Caco-2 (cell line): Measurements from ENCODE around the gene SYN1. TPM values are rescaled to one million over a fixed set of nuclear protein-coding genes. Genes with fewer than 3 reads are reported as not detected.

Source experiments
- BruUV-seq: library from RNA; stranded (reverse); fragments of 400-500 nt; replicated peaks from 2 replicates; lab custom pipeline; 2021; lab: Mats Ljungman, UMichigan
- CTCF ChIA-PET: fragments of 300-600 bp; sonication (Branson Sonifier 250); formaldehyde crosslinking; loops from one replicate; lab custom pipeline; 2022; ENCODE audit warnings: antibody characterized with exemption; lab: Charles Lee
- POLR2A ChIA-PET: fragments of 300-600 bp; sonication (Branson Sonifier 250); formaldehyde crosslinking; loops from one replicate; lab custom pipeline; 2022; ENCODE audit warnings: antibody characterized with exemption; lab: Charles Lee
- DNase-seq, 2 experiments: peaks; one replicate each; pipeline versions ENCODE4 v3.0.0 to v3.0.0-alpha.2; 2020 to 2022
- H3K27me3 ChIP-seq: replicated peaks from 2 replicates; pipeline ENCODE4 v1.6.0; 2011; ENCODE audit warnings: low read length; ENCODE audit not compliant: control insufficient read depth, insufficient read depth
- H3K36me3 ChIP-seq: 2 replicates; pipeline ENCODE4 v1.5.1; 2011; ENCODE audit warnings: low read length; ENCODE audit not compliant: control insufficient read depth, insufficient read depth
- H3K4me1 ChIP-seq: fragments of 250-450 bp; sonication (Bioruptor Pico); 2 replicates; pipeline ENCODE4 v1.5.1; 2020; ENCODE audit warnings: mild to moderate bottlenecking
- H3K4me3 ChIP-seq: 2 replicates; pipeline ENCODE4 v1.5.1; 2011; ENCODE audit warnings: low read depth, mild to moderate bottlenecking, control low read depth, low read length
- H3K9me3 ChIP-seq: fragments of 250-450 bp; sonication (Bioruptor Pico); 2 replicates; pipeline ENCODE4 v1.5.1; 2020; ENCODE audit warnings: mild to moderate bottlenecking, moderate library complexity
- H3K27ac Mint-ChIP-seq: one replicate; pipeline ENCODE4 v1.8.0; 2022; ENCODE audit warnings: mixed read lengths; ENCODE audit not compliant: unreplicated experiment
- H3K27me3 Mint-ChIP-seq: one replicate; pipeline ENCODE4 v1.8.0; 2022; ENCODE audit warnings: mixed read lengths; ENCODE audit not compliant: insufficient read depth, unreplicated experiment
- H3K36me3 Mint-ChIP-seq: one replicate; pipeline ENCODE4 v1.8.0; 2022; ENCODE audit warnings: mild to moderate bottlenecking, mixed read lengths; ENCODE audit not compliant: insufficient read depth, unreplicated experiment
- H3K4me1 Mint-ChIP-seq: one replicate; pipeline ENCODE4 v1.8.0; 2022; ENCODE audit warnings: low read depth, mixed read lengths; ENCODE audit not compliant: unreplicated experiment
- H3K4me3 Mint-ChIP-seq: one replicate; pipeline ENCODE4 v1.8.0; 2022; ENCODE audit warnings: mild to moderate bottlenecking, moderate library complexity, mixed read lengths; ENCODE audit not compliant: unreplicated experiment
- H3K9me3 Mint-ChIP-seq: one replicate; pipeline ENCODE4 v1.8.0; 2022; ENCODE audit warnings: mixed read lengths; ENCODE audit not compliant: unreplicated experiment
- CTCF ChIP-seq, 2 experiments: fragments of 200-600 bp in 1 of 2; IDR thresholded peaks; 1 replicate in 1 of 2; 2 replicates in 1 of 2; pipeline versions ENCODE4 v1.5.1 to v1.8.0; 2011 to 2022; ENCODE audit warnings: antibody characterized with exemption in 1 of 2, control low read depth in 1 of 2, inconsistent platforms in 1 of 2, low read depth in 1 of 2, low read length in 1 of 2, mild to moderate bottlenecking in 1 of 2, moderate library complexity in 1 of 2; ENCODE audit not compliant: insufficient read depth in 1 of 2, severe bottlenecking in 1 of 2, unreplicated experiment in 1 of 2
- intact Hi-C: fragments of 100-400 bp; cut with micrococcal nuclease; formaldehyde crosslinking; loops from one replicate; pipeline ENCODE4 v1.10.0; 2022; ENCODE audit not compliant: unreplicated experiment
- total RNA-seq: library from RNA; stranded (reverse); gene quantifications from 2 replicates; pipeline ENCODE4 v1.2.3, GENCODE V29; 2022

The SYN1 gene
- total RNA-seq, 1 experiment from 2014 or later, result not detected

DNA sequence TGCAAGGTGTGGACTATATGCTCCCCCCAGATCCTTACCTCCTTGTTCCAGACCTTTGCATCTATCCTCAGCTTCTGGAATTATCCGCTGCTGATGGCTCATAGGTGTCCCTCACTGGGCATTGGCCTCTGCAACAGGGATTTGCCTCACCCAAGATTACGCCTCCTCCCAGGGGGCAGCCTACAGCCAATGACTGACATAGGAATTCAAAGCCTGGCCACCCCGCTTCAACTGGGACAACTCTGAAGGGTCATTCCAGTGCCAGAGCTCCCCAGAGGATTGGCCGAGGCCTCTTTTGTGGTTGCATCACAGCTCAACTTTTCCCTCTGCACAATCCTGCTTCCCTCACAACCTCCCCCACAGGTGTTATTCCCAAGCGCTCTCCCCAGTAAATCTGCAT, 5.0 kb downstream of the SYN1 start:
- no peak for TF ChIP-seq CTCF (IDR thresholded peaks at IDR 0.05; ENCODE audit: insufficient read depth in 1 of 2, low read depth in 1 of 2, low read length in 1 of 2, severe bottlenecking in 1 of 2, unreplicated experiment in 1 of 2)
- DNase-seq, result no peak
- no peaks in the 10 kb centered on the region for H3K27me3 ChIP-seq
- no peaks in the 10 kb centered on the region for H3K36me3 ChIP-seq
- BruUV-seq, result no TSS peak
- Mint-ChIP-seq H3K9me3 (no peaks in the 10 kb centered on the region), H3K27me3 (no peaks in the 10 kb centered on the region), H3K4me3 (no peak overlapping the region), H3K27ac (no peak overlapping the region), H3K4me1 (no peaks in the 10 kb centered on the region), H3K36me3 (no peaks in the 10 kb centered on the region)
- no peaks in the 10 kb centered on the region for H3K4me1 ChIP-seq
- intact Hi-C loops, result no loop called here
- CTCF ChIA-PET, result no interaction called here
- H3K9me3 ChIP-seq, result no peaks in the 10 kb centered on the region
- POLR2A ChIA-PET, result no interaction called here
- H3K4me3 ChIP-seq, result no peak overlapping the region

GRCh38 chrX:47613082-47613481, 6.6 kb downstream of the SYN1 start:
- no peaks in the 10 kb centered on the region for H3K36me3 Mint-ChIP-seq
- TF ChIP-seq CTCF (IDR thresholded peaks at IDR 0.05; ENCODE audit: insufficient read depth in 1 of 2, low read depth in 1 of 2, low read length in 1 of 2, severe bottlenecking in 1 of 2, unreplicated experiment in 1 of 2), result no peak
- Histone ChIP-seq H3K4me3 (no peak overlapping the region), H3K9me3 (no peaks in the 10 kb centered on the region), H3K27me3 (no peaks in the 10 kb centered on the region), H3K4me1 (no peaks in the 10 kb centered on the region), H3K36me3 (no peaks in the 10 kb centered on the region)
- intact Hi-C loops, result no loop called here
- no peaks in the 10 kb centered on the region for H3K4me1 Mint-ChIP-seq
- POLR2A ChIA-PET, result no interaction called here
- DNase-seq, result no peak
- H3K9me3 Mint-ChIP-seq, result no peaks in the 10 kb centered on the region
- no TSS peak for BruUV-seq
- CTCF ChIA-PET, result no interaction called here
- H3K27ac Mint-ChIP-seq, result no peak overlapping the region
- H3K4me3 Mint-ChIP-seq, result no peak overlapping the region
- H3K27me3 Mint-ChIP-seq, result no peaks in the 10 kb centered on the region

- TF ChIP-seq CTCF (IDR thresholded peaks at IDR 0.05; ENCODE audit: insufficient read depth in 1 of 2, low read depth in 1 of 2, low read length in 1 of 2, severe bottlenecking in 1 of 2, unreplicated experiment in 1 of 2), result no peak
- no peaks in the 10 kb centered on the region for H3K36me3 Mint-ChIP-seq
- POLR2A ChIA-PET, result no interaction called here
- no peak for DNase-seq
- intact Hi-C loops, result no loop called here
- Histone ChIP-seq H3K4me3 (no peak overlapping the region), H3K36me3 (no peaks in the 10 kb centered on the region), H3K4me1 (no peaks in the 10 kb centered on the region), H3K27me3 (no peaks in the 10 kb centered on the region), H3K9me3 (no peaks in the 10 kb centered on the region)
- no peaks in the 10 kb centered on the region for H3K9me3 Mint-ChIP-seq
- CTCF ChIA-PET, result no interaction called here
- no TSS peak for BruUV-seq
- no peaks in the 10 kb centered on the region for H3K27me3 Mint-ChIP-seq
- H3K4me1 Mint-ChIP-seq, result no peaks in the 10 kb centered on the region
- no peak overlapping the region for H3K27ac Mint-ChIP-seq
- H3K4me3 Mint-ChIP-seq, result no peak overlapping the region
These were observed 7.2 kb downstream of the SYN1 start for GRCh38 chrX:47612418-47612817.
